IMR-90 (cell line): ENCODE data around the gene MICAL3. TPM values are rescaled to one million over a fixed set of nuclear protein-coding genes. Genes with fewer than 3 reads are reported as not detected.
"Not testable (repeated sequence)": the region's sequence is repeated elsewhere in the genome, so short reads cannot be mapped to it uniquely, and the experiment has no call there.

Source experiments
- ATAC-seq: fragments of 200-7000 bp; cut with Tn5 transposase; 2 replicates; pipeline ENCODE4 v1.9.1; 2020; ENCODE audit warnings: low read depth, mild to moderate bottlenecking, moderate library complexity
- BruUV-seq: library from RNA; stranded (reverse); fragments of 400-500 nt; replicated peaks from 2 replicates; lab custom pipeline; 2021; lab: Mats Ljungman, UMichigan
- CTCF ChIA-PET: fragments of 300-600 bp; formaldehyde crosslinking; extraction: SDS; loops from one replicate; lab custom pipeline; 2021; ENCODE audit warnings: antibody characterized with exemption; lab: Yijun Ruan, JAX
- POLR2A ChIA-PET: fragments of 300-600 bp; sonication (Branson Sonifier 250); formaldehyde crosslinking; loops from one replicate; lab custom pipeline; 2022; ENCODE audit warnings: antibody characterized with exemption; ENCODE audit not compliant: unreplicated experiment; lab: Charles Lee
- DNase-seq: peaks from one replicate; pipeline ENCODE4 v3.0.0; 2013
- H2AFZ ChIP-seq: replicated peaks from 2 replicates; pipeline ENCODE3; 2013; ENCODE audit warnings: low read length, mild to moderate bottlenecking; ENCODE audit not compliant: poor library complexity
- H2AK5ac ChIP-seq: 2 replicates; pipeline ENCODE4 v1.6.1; 2013; ENCODE audit warnings: low read depth, low read length, inconsistent platforms
- H2AK9ac ChIP-seq: replicated peaks from 2 replicates; pipeline ENCODE3; 2013; ENCODE audit warnings: mild to moderate bottlenecking, low read depth, low read length, moderate library complexity; ENCODE audit not compliant: poor library complexity
- H2BK120ac ChIP-seq: 2 replicates; pipeline ENCODE4 v1.6.1; 2013; ENCODE audit warnings: low read depth, low read length, inconsistent platforms
- H2BK15ac ChIP-seq: 3 replicates; pipeline ENCODE4 v1.6.1; 2013; ENCODE audit warnings: low read depth, low read length, inconsistent platforms
- H2BK20ac ChIP-seq: 2 replicates; pipeline ENCODE4 v1.6.1; 2013; ENCODE audit warnings: low read depth, mild to moderate bottlenecking, inconsistent platforms, low read length, moderate library complexity
- H2BK5ac ChIP-seq: 2 replicates; pipeline ENCODE4 v1.6.1; 2013; ENCODE audit warnings: mild to moderate bottlenecking, low read depth, low read length, inconsistent platforms; ENCODE audit not compliant: poor library complexity, severe bottlenecking
- H3K14ac ChIP-seq: replicated peaks from 2 replicates; pipeline ENCODE4 v1.6.1; 2013; ENCODE audit warnings: low read depth, low read length, inconsistent platforms
- H3K18ac ChIP-seq: 2 replicates; pipeline ENCODE4 v1.6.1; 2013; ENCODE audit warnings: low read depth, low read length, control low read depth
- H3K23ac ChIP-seq: 2 replicates; pipeline ENCODE4 v1.6.1; 2013; ENCODE audit warnings: low read depth, low read length, inconsistent platforms
- H3K27ac ChIP-seq: 2 replicates; pipeline ENCODE4 v1.5.1; 2013; ENCODE audit warnings: mild to moderate bottlenecking, control low read depth, low read length; ENCODE audit not compliant: insufficient read depth
- H3K27me3 ChIP-seq: 2 replicates; pipeline ENCODE4 v1.6.1; 2013; ENCODE audit warnings: low read length; ENCODE audit not compliant: control insufficient read depth, insufficient read depth
- H3K36me3 ChIP-seq: 2 replicates; pipeline ENCODE4 v1.6.1; 2013; ENCODE audit warnings: low read length, mixed read lengths; ENCODE audit not compliant: control insufficient read depth, insufficient read depth
- H3K4ac ChIP-seq: 2 replicates; pipeline ENCODE4 v1.6.1; 2013; ENCODE audit warnings: low read depth, low read length, inconsistent platforms
- H3K4me1 ChIP-seq: 2 replicates; pipeline ENCODE4 v1.6.1; 2013; ENCODE audit warnings: low read length, mixed read lengths; ENCODE audit not compliant: control insufficient read depth, insufficient read depth
- H3K4me2 ChIP-seq: 2 replicates; pipeline ENCODE4 v1.6.1; 2013; ENCODE audit warnings: low read depth, mild to moderate bottlenecking, control low read depth, low read length, moderate library complexity
- H3K4me3 ChIP-seq: 2 replicates; pipeline ENCODE4 v1.5.1; 2013; ENCODE audit warnings: low read depth, mild to moderate bottlenecking, control low read depth, low read length, moderate library complexity; ENCODE audit not compliant: insufficient read depth
- H3K56ac ChIP-seq: 2 replicates; pipeline ENCODE4 v1.6.1; 2013; ENCODE audit warnings: low read length, inconsistent platforms; ENCODE audit not compliant: insufficient read depth; ENCODE audit errors: extremely low read depth
- H3K79me1 ChIP-seq, 2 experiments: 2 replicates each; pipeline ENCODE4 v1.6.1; 2013; ENCODE audit warnings: low read length in 2 of 2, inconsistent platforms in 1 of 2, low read depth in 1 of 2
- H3K9ac ChIP-seq: 2 replicates; pipeline ENCODE4 v1.6.1; 2013; ENCODE audit warnings: low read depth, low read length, control low read depth
- H3K9me1 ChIP-seq: 2 replicates; pipeline ENCODE4 v1.6.1; 2013; ENCODE audit warnings: low read length, inconsistent platforms; ENCODE audit not compliant: insufficient read depth
- H3K9me3 ChIP-seq: 2 replicates; pipeline ENCODE4 v1.6.1; 2013; ENCODE audit warnings: low read length; ENCODE audit not compliant: control insufficient read depth, insufficient read depth
- H4K20me1 ChIP-seq: 2 replicates; pipeline ENCODE4 v1.6.1; 2013; ENCODE audit warnings: low read length, inconsistent platforms; ENCODE audit not compliant: insufficient read depth
- H4K5ac ChIP-seq: 2 replicates; pipeline ENCODE4 v1.6.1; 2013; ENCODE audit warnings: mild to moderate bottlenecking, low read depth, low read length, control low read depth
- H4K8ac ChIP-seq, 2 experiments: 2 replicates each; pipeline ENCODE4 v1.6.1; 2013; ENCODE audit warnings: low read depth in 2 of 2, low read length in 2 of 2, control low read depth in 1 of 2, inconsistent platforms in 1 of 2
- H4K91ac ChIP-seq: 2 replicates; pipeline ENCODE4 v1.6.1; 2013; ENCODE audit warnings: low read depth, low read length, inconsistent platforms; ENCODE audit not compliant: insufficient read depth
- MAZ ChIP-seq: IDR thresholded peaks from 2 replicates; pipeline ENCODE4 v1.6.1; 2012; ENCODE audit warnings: low read depth, mild to moderate bottlenecking, low read length, improper control_type of control experiment, moderate library complexity, borderline replicate concordance
- WGBS, 2 experiments: methylation state at CpG; one replicate each; pipeline versions ENCODE4 v1.1.5 to v1.1.7; 2013; ENCODE audit warnings: missing lambda C conversion rate in 2 of 2; ENCODE audit not compliant: insufficient read length in 1 of 2; ENCODE audit errors: extremely low coverage in 2 of 2; 5-methylcytosine and 5-hydroxymethylcytosine counted together
- dilution Hi-C: fragments of 300-500 bp; cut with HindIII; formaldehyde crosslinking; loops from one replicate; pipeline ENCODE4 v1.14.3; 2018; ENCODE audit warnings: low sequenced_read_pairs; ENCODE audit not compliant: unreplicated experiment
- in situ Hi-C: fragments of 300-500 bp; cut with MboI; formaldehyde crosslinking; loops from 3 replicates; pipeline ENCODE4 v1.14.3; 2019; ENCODE audit warnings: low sequenced_read_pairs, inconsistent platforms, mixed read lengths
- intact Hi-C: fragments of 100-400 bp; cut with micrococcal nuclease; formaldehyde crosslinking; loops from 2 replicates; pipeline ENCODE4 v1.10.0; 2022
- polyA plus RNA-seq, 3 experiments: library from polyadenylated mRNA; depleted of rRNA; stranded (reverse); fragments of >200 nt; gene quantifications; 2 replicates each; pipeline ENCODE4 v1.2.3, GENCODE V29; 2012; ENCODE audit warnings: low replicate concordance in 1 of 3
- total RNA-seq: library from RNA; depleted of rRNA; stranded (reverse); fragments of >200 nt; gene quantifications from 2 replicates; pipeline ENCODE4 v1.2.3, GENCODE V29; 2012

MICAL3 gene
- total and polyA plus RNA-seq, 2 of the 4 experiments (the other 2 are of a cell fraction): 17.6 to 26.8 TPM

- no peak for TF ChIP-seq MAZ
Measured at GRCh38 chr22:18005201-18005926, 19.0 kb downstream of the MICAL3 start (continued).

GRCh38 chr22:18001894-18002315 is 22.5 kb downstream of the MICAL3 start:
- Histone ChIP-seq H3K4me2 (peak overlapping the region; percentile 52; the same call in 1 of the 2 replicates), H3K4me3 (peak overlapping the region; percentile 86), H4K20me1 (peaks cover 26% of the 10 kb centered on the region), H2AK5ac (0 out of 2 replicates have a peak overlapping the region, but pooled peaks have one; percentile 8), H4K8ac (peak overlapping the region; percentile 52 to 76; a peak in 2 of 4 replicates), H3K79me1 (peaks cover 20 to 24% of the 10 kb centered on the region in 2 experiments), H2AFZ (peak overlapping the region; percentile 100), H4K5ac (0 out of 2 replicates have a peak overlapping the region, but pooled peaks have one; percentile 36), H2AK9ac (peak overlapping the region; percentile 98)
- H3K4me1 ChIP-seq, H3K23ac ChIP-seq, H3K18ac ChIP-seq, POLR2A ChIA-PET, H2BK15ac ChIP-seq, in situ Hi-C loops, H2BK120ac ChIP-seq, H3K14ac ChIP-seq, CTCF ChIA-PET, H3K9ac ChIP-seq, H3K56ac ChIP-seq, H3K4ac ChIP-seq, H3K9me3 ChIP-seq, H3K27me3 ChIP-seq, H3K36me3 ChIP-seq, H3K9me1 ChIP-seq, H4K91ac ChIP-seq, dilution Hi-C loops, DNase-seq, H3K27ac ChIP-seq, H2BK5ac ChIP-seq, ATAC-seq, BruUV-seq, H2BK20ac ChIP-seq: not testable (repeated sequence)
- intact Hi-C loops: loop anchor here (1.0 to 2.0 kb wide), 2 partner anchors 74 to 91 kb away; no protein-coding TSS in a partner anchor
- WGBS, 2 experiments: 89% methylated on average over 5 of the region's 15 CpGs; no CpG with 5 or more reads in 1 of the 2 experiments
